ENCODE results near the gene TBC1D24. TPM values are rescaled to one million over a fixed set of nuclear protein-coding genes. Genes with fewer than 3 reads are reported as not detected.
"Not testable (repeated sequence)": the region's sequence is repeated elsewhere in the genome, so short reads cannot be mapped to it uniquely, and the experiment has no call there.

TBC1D24 gene
- total RNA-seq, 4 donors from 2014 or later: 8.7 to 14.8 (median 9.9) TPM

DNA sequence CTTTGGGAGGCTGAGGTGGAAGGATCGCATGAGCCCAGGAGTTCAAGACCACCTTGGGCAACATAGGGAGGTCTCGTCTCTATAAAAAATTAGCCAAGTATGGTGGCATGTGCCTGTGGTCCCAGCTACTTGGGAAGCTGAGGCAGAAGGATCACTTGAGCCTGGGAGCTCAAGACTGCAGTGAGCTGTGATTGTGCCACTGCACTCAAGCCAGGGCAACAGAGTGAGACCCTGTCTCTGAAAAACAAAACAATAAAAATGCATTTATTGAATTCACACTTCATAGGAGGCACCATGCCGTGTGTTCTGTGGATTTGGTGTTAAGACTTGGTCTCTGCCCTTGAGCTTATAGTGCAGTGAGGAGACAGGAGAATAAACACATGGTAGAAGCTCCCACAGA, 2.4 kb downstream of the TBC1D24 start:
- in situ Hi-C loops (cut with MboI; ENCODE audit: low sequenced_read_pairs in 4 of 4): loop anchor here in 1 of 4 donors (25.0 kb wide), 1 partner anchor 140 kb away; the partner anchor contains the start of gene ABCA3
- no peak for TF ChIP-seq POLR2A (IDR thresholded peaks at IDR 0.05)
- TF ChIP-seq, protein P1, sequence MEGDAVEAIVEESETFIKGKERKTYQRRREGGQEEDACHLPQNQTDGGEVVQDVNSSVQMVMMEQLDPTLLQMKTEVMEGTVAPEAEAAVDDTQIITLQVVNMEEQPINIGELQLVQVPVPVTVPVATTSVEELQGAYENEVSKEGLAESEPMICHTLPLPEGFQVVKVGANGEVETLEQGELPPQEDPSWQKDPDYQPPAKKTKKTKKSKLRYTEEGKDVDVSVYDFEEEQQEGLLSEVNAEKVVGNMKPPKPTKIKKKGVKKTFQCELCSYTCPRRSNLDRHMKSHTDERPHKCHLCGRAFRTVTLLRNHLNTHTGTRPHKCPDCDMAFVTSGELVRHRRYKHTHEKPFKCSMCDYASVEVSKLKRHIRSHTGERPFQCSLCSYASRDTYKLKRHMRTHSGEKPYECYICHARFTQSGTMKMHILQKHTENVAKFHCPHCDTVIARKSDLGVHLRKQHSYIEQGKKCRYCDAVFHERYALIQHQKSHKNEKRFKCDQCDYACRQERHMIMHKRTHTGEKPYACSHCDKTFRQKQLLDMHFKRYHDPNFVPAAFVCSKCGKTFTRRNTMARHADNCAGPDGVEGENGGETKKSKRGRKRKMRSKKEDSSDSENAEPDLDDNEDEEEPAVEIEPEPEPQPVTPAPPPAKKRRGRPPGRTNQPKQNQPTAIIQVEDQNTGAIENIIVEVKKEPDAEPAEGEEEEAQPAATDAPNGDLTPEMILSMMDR (IDR thresholded peaks at IDR 0.05 in 4 of 5, conservative IDR thresholded peaks at IDR 0.05 in 1 of 5): no peak
- intact Hi-C loops (cut with DNase I; ENCODE audit: low total_unique reads): no loop called here

DNA sequence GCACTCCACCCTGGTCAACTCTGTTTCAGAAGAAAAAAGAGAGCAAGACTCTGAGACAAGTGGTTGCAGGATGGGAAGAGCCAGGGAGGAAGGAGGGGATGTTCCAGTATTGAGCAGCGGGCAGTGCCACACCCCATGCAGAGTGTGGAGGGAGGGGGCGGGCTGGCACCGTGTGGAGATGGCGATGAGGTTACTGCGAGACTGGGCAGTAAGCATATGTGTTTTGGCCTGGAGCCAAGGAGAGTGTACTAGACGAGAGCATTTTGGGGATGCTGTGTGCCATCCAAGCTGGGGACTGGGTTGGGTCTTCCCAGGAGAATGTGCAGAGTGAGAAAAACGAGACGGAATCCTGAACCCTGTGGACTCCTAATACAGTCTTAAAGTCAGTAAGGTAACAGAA, 3.4 kb downstream of the TBC1D24 start:
- Histone ChIP-seq H3K27me3 (peaks cover 0 to 3% (median 2%) of the 10 kb centered on the region in 3 donors), H3K4me1 (peaks cover 17 to 20% of the 10 kb centered on the region in 2 donors), H3K36me3 (no peaks in the 10 kb centered on the region), H3K4me3 (no peak overlapping the region), H3K9me3 (no peaks in the 10 kb centered on the region), H3K27ac (no peak overlapping the region)
- DNase-seq (no peak), ATAC-seq (no peak)
- in situ Hi-C loops (cut with MboI; ENCODE audit: low sequenced_read_pairs in 4 of 4) (loop anchor here in 1 of 4 donors (25.0 kb wide), 1 partner anchor 141 kb away; the partner anchor contains the start of gene ABCA3), intact Hi-C loops (cut with DNase I; ENCODE audit: low total_unique reads) (no loop called here)
- no peak for TF ChIP-seq POLR2A (IDR thresholded peaks at IDR 0.05)
- TF ChIP-seq, protein P1 (IDR thresholded peaks at IDR 0.05 in 4 of 5, conservative IDR thresholded peaks at IDR 0.05 in 1 of 5): no peak

More for the DNA sequence above, 2.4 kb downstream of the TBC1D24 start:
- DNase-seq (no peak), ATAC-seq (no peak)
- Histone ChIP-seq H3K27me3 (peaks cover 8 to 12% (median 11%) of the 10 kb centered on the region in 3 donors), H3K36me3 (no peaks in the 10 kb centered on the region), H3K4me3 (no peak overlapping the region), H3K27ac (no peak overlapping the region), H3K9me3 (no peaks in the 10 kb centered on the region), H3K4me1 (peaks cover 8 to 10% of the 10 kb centered on the region in 2 donors)

DNA sequence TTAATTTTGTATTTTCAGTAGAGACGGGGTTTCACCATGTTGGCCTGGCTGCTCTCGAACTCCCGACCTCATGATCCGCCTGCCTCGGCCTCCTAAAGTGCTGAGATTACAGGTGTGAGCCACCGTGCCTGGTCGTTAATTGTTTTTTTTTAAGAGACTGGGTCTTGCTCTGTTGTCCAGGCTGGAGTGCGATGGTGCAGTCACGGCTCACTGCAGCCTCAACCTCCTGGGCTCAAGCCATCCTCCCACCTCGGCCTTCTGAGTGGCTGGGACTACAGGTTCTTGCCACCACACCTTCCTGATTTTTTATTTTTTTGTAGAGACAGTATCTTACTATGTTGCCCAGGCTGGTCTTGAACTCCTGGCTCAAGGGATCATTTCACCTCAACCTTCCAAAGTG, 5.1 kb downstream of the TBC1D24 start:
- DNase-seq, ATAC-seq, H3K4me3 ChIP-seq, H3K27ac ChIP-seq, H3K9me3 ChIP-seq, H3K27me3 ChIP-seq, H3K36me3 ChIP-seq: not testable (repeated sequence)
- intact Hi-C loops (cut with DNase I; ENCODE audit: low total_unique reads) (loop anchor here (5.0 to 10.0 kb wide), 2 partner anchors 55 to 138 kb away; partner anchors contain the start of genes ABCA3 and CCNF), in situ Hi-C loops (cut with MboI; ENCODE audit: low sequenced_read_pairs in 4 of 4) (loop anchor here in 1 of 4 donors (25.0 kb wide), 1 partner anchor 143 kb away; the partner anchor contains the start of gene ABCA3)
- peaks cover 27 to 37% of the 10 kb centered on the region in 2 donors for H3K4me1 ChIP-seq

DNA sequence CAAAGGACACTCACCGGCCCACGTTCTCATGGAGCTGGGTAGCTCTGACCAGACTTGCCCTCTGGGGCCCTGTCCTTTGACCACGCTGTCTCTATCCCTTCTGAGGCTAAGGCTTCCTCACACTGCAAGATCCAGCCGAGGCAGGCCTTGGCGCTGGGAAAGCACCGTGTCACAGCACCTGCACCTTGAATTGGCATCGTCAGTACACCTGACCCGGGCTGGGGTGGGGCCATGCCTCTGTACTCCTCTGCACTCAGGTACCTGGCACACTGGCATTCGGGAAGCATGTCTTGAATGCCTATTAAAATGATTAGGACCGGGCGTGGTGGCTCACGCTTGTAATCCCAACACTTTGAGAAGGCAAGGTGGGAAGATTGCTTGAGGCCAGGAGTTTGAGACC, 6.0 kb downstream of the TBC1D24 start:
- no peaks in the 10 kb centered on the region for H3K27me3 ChIP-seq
- H3K4me1 ChIP-seq: peaks cover 26 to 38% of the 10 kb centered on the region in 2 donors
- H3K27ac ChIP-seq: no peak overlapping the region
- H3K9me3 ChIP-seq: no peaks in the 10 kb centered on the region
- no peak for DNase-seq
- TF ChIP-seq, protein P1 (IDR thresholded peaks at IDR 0.05 in 4 of 5, conservative IDR thresholded peaks at IDR 0.05 in 1 of 5): no peak
- no peak for TF ChIP-seq POLR2A (IDR thresholded peaks at IDR 0.05)
- no peak for ATAC-seq
- in situ Hi-C loops (cut with MboI; ENCODE audit: low sequenced_read_pairs in 4 of 4): loop anchor here in 1 of 4 donors (25.0 kb wide), 1 partner anchor 144 kb away; the partner anchor contains the start of gene ABCA3
- no peak overlapping the region for H3K4me3 ChIP-seq
- H3K36me3 ChIP-seq: no peaks in the 10 kb centered on the region
- intact Hi-C loops (cut with DNase I; ENCODE audit: low total_unique reads): loop anchor here (5.0 to 10.0 kb wide), 2 partner anchors 56 to 139 kb away; partner anchors contain the start of genes ABCA3 and CCNF

DNA sequence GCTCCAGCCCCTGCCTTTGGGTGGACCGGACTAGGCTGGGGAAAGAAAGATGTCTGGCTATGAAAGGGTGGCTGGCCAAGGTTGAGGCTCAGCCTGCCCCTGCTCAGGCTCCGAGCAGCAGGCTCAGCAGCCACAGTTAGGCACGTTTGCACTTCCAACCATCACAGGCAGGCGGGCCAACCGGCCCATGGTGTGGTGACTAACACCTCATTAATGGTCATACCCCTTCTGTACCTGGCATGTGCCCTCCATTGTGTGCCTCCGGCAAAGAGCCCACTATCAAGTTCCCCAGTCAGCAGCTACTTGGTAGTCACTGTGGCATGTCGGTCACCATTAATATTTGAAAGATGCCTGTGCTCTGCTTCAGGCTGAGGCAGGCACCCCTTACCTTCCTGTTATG, 6.7 kb downstream of the TBC1D24 start:
- no peak for TF ChIP-seq POLR2A (IDR thresholded peaks at IDR 0.05)
- TF ChIP-seq, protein P1 (IDR thresholded peaks at IDR 0.05 in 4 of 5, conservative IDR thresholded peaks at IDR 0.05 in 1 of 5): no peak
- no peak for ATAC-seq
- no peak overlapping the region for H3K4me3 ChIP-seq
- in situ Hi-C loops (cut with MboI; ENCODE audit: low sequenced_read_pairs in 4 of 4): loop anchor here in 1 of 4 donors (25.0 kb wide), 1 partner anchor 144 kb away; the partner anchor contains the start of gene ABCA3
- intact Hi-C loops (cut with DNase I; ENCODE audit: low total_unique reads): loop anchor here (1.0 to 10.0 kb wide), 3 partner anchors 14 to 139 kb away; partner anchors contain the start of genes ABCA3 and CCNF
- H3K9me3 ChIP-seq: no peaks in the 10 kb centered on the region
- DNase-seq: no peak
- no peaks in the 10 kb centered on the region for H3K27me3 ChIP-seq
- no peaks in the 10 kb centered on the region for H3K36me3 ChIP-seq
- no peak overlapping the region for H3K27ac ChIP-seq
- H3K4me1 ChIP-seq: peaks cover 23 to 40% of the 10 kb centered on the region in 2 donors
